Measurements from ENCODE around the gene RABL6.
"Not testable (repeated sequence)": the region's sequence is repeated elsewhere in the genome, so short reads cannot be mapped to it uniquely, and the experiment has no call there.

The RABL6 gene

GRCh38 chr9:136860933-136861873, 53.5 kb downstream of the RABL6 start:
- DNase-seq = no peak

- no peak for DNase-seq
These were observed 54.2 kb downstream of the RABL6 start for GRCh38 chr9:136861874-136862457.

- no peak for DNase-seq
These were observed 55.3 kb downstream of the RABL6 start for GRCh38 chr9:136862849-136863622.

- no peak for DNase-seq
These were observed 56.0 kb downstream of the RABL6 start for GRCh38 chr9:136863623-136864273.

- no peak for DNase-seq
These were observed 57.5 kb downstream of the RABL6 start for GRCh38 chr9:136865041-136865767.

- no peak for DNase-seq
These were observed 58.0 kb downstream of the RABL6 start for GRCh38 chr9:136865768-136866103.

- DNase-seq = not testable (repeated sequence)
These were observed 59.2 kb downstream of the RABL6 start for GRCh38 chr9:136866898-136867421.

- DNase-seq = no peak
These were observed 59.7 kb downstream of the RABL6 start for GRCh38 chr9:136867480-136867879.

- DNase-seq = no peak
These were observed 60.2 kb downstream of the RABL6 start for GRCh38 chr9:136867917-136868316.

- no peak for DNase-seq
These were observed 60.9 kb downstream of the RABL6 start for GRCh38 chr9:136868644-136869043.

GRCh38 chr9:136869611-136870010, 61.9 kb downstream of the RABL6 start:
- DNase-seq = not testable (repeated sequence)

GRCh38 chr9:136875155-136875554, 67.4 kb downstream of the RABL6 start:
- DNase-seq = no peak

GRCh38 chr9:136876476-136876875, 68.7 kb downstream of the RABL6 start:
- no peak for DNase-seq

GRCh38 chr9:136880651-136881050, 72.9 kb downstream of the RABL6 start:
- DNase-seq = no peak

GRCh38 chr9:136881691-136882108, 74.0 kb downstream of the RABL6 start:
- no peak for DNase-seq

- no peak for DNase-seq
These were observed 74.6 kb downstream of the RABL6 start for GRCh38 chr9:136882109-136882946.

- not testable (repeated sequence) for DNase-seq
These were observed 75.2 kb downstream of the RABL6 start for GRCh38 chr9:136882947-136883283.

GRCh38 chr9:136883670-136884069, 75.9 kb downstream of the RABL6 start:
- DNase-seq = not testable (repeated sequence)

- peak; percentile 93 for DNase-seq
These were observed 78.3 kb downstream of the RABL6 start, which contains the start of gene TRAF2 for GRCh38 chr9:136885950-136886578. TRAF2 (plus strand) TSS chr9:136886516; CDS start chr9:136898741, 12,225 bp downstream.
